HG02973 (cell line): ENCODE data around the gene SPTBN2.

Experiments used
- ATAC-seq: cut with Tn5 transposase; IDR thresholded peaks from one replicate; pipeline ENCODE4 v1.9.1; 2021; ENCODE audit warnings: moderate library complexity; ENCODE audit not compliant: unreplicated experiment

The SPTBN2 gene

GRCh38 chr11:66728693-66729385 is at the start of gene SPTBN2:
Gene SPTBN2 (minus strand): TSS chr11:66729216. CDS start chr11:66721240, 7,976 bp downstream.
- no peak for ATAC-seq

DNA sequence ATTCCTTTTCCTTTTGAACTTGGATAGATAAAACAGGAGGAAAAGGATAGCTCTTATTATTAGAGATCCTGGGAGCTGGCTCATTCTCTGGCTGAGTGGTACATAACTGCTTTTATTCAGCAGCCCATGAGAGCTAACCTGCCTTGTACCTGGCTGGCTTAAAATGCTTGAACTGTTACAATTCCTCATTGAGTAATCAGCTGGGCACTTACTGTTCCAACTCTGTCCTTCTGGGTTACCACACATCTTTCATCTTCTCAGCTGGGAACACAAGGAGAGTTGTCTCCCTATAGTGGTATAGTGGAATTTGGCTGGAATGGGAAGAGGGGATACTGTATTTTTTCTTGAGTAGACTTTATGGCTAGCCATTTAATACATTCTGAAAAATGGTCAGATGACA is 39.8 kb upstream of the SPTBN2 start:
- ATAC-seq = no peak

GRCh38 chr11:66768088-66768521 is 39.1 kb upstream of the SPTBN2 start:
- ATAC-seq = no peak

DNA sequence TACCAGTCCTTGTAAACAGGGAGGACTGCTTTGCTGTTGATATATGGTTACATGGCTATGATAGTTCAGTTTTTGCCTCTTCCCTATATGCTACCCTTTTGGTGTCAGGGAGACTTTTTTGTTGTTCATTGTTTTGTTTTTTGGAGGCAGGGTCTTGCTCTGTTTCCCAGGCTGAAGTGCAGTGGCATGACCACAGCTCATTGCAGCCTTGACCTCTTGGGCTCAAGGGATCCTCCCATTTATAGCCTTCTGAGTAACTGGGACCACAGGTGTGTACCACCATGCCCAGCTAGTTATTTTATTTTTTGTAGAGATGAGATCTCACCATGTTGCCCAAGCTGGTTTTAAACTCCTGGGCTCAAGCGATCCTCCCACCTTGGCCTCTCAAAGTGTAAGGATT is 38.6 kb upstream of the SPTBN2 start:
- ATAC-seq = no peak

- no peak for ATAC-seq
Measured at GRCh38 chr11:66766681-66767080, 37.7 kb upstream of the SPTBN2 start.

DNA sequence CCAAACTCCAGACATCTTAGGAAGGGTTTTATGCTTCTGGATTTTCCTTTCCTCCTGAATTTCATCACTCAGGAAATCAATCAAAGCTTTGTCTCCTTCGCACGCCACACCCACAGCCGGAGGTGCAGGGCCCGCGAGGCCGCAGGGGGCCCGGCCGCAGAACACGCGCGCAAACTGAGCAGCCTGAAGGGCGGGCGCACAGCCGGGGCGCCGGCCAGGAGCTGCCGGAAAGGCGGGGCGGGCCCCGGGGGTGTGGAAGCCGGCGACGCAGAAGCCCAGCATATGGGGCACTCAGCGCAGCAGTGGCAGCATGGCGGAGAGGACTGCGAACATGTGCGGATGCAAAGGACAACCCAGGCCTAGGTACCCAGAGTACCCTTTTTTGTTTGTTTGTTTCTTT is 33.1 kb upstream of the SPTBN2 start:
- ATAC-seq = no peak

DNA sequence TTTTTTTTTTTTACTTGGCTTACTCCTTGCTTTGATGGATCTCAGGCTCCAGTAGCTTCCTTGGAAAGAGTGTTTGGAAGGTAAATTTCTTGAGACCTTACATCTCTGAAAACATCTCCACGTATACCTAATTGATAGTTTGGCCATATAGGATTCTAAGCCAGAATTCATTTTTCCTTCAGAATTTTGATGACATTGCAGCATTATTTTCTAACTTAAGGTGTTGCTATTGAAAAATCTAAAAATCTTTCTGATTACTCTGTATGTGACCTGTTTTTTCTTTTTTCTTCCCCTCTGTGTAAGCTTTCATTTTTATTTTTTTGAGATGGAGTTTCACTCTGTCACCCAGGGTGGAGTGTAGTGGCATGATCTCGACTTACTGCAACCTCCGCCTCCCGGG is 23.1 kb upstream of the SPTBN2 start:
- no peak for ATAC-seq

DNA sequence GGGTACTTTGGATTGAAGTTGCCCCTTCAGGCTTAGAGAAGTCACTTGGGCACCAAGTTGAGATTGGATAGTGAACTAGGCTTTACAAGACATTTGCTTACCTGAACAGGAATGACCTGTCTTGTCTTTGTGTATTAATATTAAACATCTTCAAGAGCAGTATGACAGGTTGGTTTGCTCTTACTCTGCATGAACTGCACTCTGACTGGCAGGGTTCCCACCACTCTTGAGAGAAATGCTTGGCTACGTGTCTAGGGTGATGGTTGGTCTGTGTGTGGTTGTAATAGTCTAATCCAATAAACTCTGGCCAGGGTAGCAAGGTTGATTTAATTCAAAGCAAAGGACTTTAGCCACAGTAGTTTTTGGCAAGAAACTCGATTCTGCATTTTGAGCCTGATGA is 20.1 kb upstream of the SPTBN2 start:
- no peak for ATAC-seq

DNA sequence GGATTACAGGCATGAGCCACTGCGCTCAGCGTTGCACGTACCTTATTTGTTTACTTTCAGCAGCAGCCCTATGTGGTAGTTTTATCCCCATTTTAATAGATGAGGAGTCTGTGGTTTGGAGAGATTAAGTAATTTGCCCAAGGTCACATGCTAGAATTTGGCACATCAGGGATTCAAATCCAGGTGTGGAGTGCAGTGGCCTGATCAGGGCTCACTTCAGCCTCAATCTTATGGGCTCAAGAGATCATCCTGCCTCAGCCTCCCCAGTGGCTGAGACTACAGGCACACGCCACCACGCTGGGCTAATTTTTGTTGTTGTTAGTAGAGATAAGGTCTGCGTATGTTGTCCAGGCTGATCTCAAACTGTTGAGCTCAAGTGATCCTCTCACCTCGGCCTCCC is 18.5 kb upstream of the SPTBN2 start:
- no peak for ATAC-seq

DNA sequence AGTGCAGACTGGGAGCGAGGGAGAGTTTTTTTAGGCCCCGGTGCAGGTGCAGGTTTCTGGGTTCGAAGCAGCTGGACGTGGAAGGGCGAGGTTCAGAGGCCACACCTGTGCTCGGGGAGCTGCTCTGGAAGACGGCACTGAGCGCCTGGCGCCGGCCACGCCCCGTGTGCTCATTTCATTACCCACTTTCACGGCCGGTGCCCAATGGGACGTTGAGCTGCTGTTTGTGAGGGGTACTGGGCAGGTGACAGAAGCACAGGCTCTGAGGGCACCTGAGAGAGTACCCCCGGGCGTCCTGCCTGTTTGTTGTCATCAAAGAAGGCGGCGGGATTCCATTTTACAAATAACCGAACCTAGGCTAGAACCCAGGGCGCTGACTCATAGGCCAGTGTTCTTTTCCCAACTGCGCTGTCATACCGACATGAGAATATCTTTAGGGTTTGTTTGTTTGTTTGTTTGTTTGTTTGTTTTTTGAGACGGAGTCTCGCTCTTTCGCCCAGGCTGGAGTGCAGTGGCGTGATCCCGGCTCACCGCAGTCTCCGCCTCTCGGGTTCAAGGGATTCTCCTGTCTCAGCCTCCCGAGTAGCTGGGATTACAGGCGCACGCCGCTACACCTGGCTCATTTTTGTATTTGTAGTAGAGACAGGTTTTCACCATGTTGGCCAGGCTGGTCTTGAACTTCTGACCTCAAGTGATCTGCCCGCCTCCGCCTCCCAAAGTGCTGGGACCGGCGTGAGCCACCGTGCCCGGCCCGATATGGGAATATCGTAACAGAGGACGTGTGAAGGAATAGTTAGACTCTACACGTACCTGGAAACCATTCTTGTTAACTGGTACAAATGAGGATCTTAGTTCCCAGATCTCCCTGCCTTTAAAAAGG is 16.6 kb upstream of the SPTBN2 start:
- peak; percentile 32 for ATAC-seq

GRCh38 chr11:66744485-66745355 is 15.7 kb upstream of the SPTBN2 start:
- ATAC-seq = peak; percentile 62

GRCh38 chr11:66743271-66743968 is 14.4 kb upstream of the SPTBN2 start:
- no peak for ATAC-seq

DNA sequence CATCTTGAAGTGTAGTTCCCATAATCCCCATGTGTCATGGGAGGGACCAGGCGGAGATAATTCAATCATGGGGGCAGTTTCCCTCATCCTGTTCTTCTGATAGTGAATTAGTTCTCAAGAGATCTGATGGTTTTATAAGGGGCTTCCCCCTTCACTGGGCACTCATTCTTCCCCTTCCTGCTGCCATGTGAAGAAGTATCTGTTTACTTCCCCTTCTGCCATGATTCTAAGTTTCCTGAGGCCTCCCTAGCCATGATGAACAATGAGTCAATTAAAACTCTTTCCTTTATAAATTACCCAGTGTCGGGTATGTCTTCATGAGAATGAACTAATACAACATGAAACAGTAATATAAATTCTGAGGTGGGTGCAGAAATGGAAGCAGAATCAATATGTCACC is 12.1 kb upstream of the SPTBN2 start:
- no peak for ATAC-seq

GRCh38 chr11:66739983-66740382 is 11.0 kb upstream of the SPTBN2 start:
- no peak for ATAC-seq

DNA sequence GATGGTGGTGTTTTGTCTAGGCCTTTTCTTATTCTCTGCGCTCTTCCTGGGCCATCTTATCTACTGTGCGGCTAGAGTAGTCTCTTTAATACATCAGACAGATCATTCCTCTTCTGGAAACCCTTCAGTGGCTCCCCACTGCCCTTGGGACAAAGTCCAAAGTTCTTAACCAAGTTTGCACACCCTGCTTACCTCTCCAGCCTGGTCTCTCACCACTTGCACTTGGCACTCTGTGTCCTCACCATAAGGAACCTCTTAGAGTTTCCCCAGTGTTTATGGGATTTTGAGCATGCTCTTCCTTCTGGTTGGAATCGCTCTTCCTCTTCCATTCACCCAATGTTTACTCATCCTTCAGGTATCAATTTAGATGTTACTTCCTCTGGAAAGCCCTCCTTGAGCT is 5.2 kb upstream of the SPTBN2 start:
- ATAC-seq = no peak

GRCh38 chr11:66729447-66729846 is 431 bp upstream of the SPTBN2 start:
- no peak for ATAC-seq

DNA sequence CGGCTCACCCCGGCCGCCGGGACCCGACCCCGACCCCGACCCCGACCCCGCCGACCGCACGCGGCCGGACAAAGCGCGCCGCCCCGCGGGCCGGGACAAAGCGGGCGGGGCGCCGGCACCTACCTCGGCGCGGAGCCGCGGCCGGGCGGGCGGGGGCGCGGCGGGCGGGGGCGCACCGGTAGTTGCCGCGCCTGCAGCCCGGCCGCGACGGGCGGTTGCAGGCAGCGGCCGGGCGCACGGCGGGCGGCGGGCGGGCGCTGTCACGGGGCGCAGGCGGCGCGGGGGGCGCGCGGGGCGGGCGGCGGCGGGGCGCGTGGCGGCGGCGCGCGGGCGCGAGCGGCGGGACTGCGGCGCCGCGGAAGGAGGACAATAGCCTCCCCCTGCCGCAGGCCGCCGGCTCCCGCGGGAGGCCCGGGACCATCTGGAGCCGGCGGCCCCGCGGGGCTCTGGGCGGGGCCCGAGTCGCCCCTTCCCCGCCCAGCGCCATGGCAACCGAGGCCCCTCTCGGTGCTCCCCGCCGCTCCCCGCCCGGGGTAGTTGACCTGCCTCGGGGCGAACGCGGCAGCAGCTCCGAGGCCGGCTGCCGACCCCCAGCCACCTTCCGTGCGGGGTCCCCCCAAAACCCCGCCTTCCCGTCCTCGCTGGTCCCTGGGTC is 851 bp downstream of the SPTBN2 start:
- no peak for ATAC-seq

GRCh38 chr11:66727282-66728037 is 1.6 kb downstream of the SPTBN2 start:
- no peak for ATAC-seq

DNA sequence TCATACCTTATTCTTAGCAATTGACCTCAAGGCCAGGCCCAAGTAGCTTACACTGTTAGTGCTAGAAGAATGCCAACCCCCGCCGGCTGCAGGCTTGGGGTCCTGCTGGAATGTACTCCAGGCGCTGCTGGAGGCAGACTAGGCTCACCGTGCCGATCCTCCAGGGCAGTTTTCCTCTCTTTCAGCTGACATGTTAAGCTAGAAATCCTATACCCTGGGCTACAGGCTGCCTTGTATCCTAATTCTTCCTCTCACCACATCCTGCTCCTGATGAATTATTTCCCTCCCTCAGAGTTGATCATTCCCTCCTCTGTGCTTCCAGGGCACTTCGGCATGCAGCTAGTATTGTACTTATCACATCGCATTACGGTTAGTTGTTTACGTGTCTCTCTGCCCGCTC is 3.4 kb downstream of the SPTBN2 start:
- no peak for ATAC-seq
